HL-60/S4 treated with phorbol 12-myristate 13-acetate at 8.2 ng/mL for 4 days and 3 days (cell line): ENCODE data around the gene S100A13.

Experiments
- in situ Hi-C: fragments of 300-500 bp; cut with MboI; formaldehyde crosslinking; loops from 2 replicates; pipeline ENCODE4 v1.15.0; 2022; ENCODE audit warnings: low sequenced_read_pairs

S100A13 gene

DNA sequence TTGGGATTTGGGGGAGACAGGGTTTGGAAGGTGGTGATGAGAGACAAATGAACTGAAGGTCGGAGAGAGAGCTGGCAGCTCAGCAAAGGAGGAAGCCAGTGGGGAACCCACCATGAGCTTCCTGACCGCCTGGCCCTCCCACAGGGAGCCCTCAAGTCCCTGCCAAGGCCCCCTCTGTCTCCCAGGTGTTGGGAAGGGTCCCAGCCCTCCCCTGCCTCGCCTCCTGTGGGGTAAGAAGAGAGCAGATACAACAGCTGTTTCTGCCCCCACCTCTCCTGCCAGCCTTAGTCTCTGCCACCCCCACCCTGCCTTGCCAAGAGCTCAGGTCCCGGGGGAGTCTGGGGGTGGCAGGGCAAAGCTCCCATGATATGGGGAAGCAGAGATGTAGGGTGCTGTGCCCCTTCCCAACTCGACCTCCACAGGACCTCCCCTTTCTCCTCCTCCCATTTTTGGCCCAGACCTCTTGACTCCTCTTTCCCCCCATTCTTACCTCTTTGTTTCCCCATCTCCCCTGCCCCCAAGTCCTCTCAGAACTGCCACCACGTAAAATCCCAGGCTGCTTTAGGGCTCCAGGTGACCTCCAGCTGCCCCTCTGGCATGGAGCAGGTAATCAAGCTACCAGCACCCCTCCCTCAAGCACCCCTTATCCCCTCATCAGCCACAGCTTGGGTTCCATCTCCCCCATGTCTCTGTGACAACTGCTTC, 1.5 kb upstream of the S100A13 start:
- in situ Hi-C loops = no loop called here

DNA sequence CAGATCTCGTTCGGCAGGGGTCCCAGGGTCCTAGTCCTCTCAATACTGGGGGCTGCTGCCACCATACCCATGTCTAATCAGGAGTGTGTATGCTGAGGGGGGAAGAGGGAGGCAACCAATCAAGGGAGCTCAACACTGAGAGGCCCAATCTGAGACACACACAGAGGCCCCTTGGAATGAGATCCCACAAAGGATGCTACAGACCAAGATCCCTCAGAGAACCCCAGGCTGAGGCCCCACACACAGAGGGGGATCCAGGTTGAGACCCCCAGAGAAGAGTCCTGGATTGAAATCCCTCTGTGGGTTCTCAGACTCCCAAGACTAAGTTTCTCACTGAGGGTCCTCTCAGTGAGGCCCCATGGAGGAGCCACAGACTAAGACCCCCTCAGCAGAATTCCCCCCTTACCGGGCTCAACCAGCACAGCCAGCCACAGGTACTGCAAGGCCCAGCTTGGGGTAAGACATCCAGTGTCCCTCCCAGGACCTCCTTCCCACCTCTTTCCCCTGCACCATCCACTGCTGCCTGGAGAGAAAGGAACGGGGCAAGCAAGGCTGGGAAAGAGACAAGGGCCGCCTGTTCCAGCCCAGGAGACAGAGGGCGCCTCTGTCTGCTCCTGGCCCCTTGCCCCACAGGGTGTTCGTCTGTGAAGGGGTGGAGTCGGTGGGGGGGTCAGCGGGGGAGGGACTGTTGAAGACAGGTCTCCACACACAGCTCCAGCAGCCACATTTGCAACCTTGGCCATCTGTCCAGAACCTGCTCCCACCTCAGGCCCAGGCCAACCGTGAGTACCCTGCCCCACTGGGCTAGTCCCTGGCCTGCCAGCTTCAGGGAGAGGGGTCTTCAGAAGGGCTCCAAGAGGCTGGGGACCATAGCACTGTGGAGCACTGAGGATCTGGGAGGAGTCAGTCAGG, 666 bp upstream of the S100A13 start, which contains the start of gene S100A1:
TSS of gene S100A1 (plus strand) at position 720 of the 912 bp plus-strand sequence. CDS start 2,088 bp downstream, outside the sequence.
- in situ Hi-C loops = no loop called here

DNA sequence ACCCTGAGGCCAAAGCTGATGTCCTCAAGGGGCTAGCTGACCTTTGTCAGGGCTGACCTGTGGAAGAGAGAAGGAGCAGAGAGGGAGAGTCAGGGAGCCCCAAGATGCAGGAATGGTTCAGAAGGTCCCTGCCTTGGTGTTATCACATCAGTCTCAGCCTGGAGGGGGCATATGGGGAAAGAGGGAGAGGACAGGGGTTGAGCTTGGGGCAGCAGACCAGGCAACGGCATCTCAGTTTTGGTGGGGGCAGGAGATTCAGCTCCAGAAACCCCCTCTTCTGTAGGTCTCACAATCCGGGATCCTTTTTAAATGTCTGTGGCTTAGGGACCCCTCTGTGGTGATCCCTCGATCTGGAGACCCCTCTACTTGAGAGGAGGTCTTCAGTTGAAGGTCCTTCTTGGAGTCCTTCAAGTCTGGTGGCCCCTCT, 815 bp downstream of the S100A13 start:
- in situ Hi-C loops = no loop called here

GRCh38 chr1:153624965-153625611, 2.2 kb downstream of the S100A13 start:
- in situ Hi-C loops = no loop called here

- in situ Hi-C loops = no loop called here
Measured at GRCh38 chr1:153623101-153623500, 4.2 kb downstream of the S100A13 start.

- in situ Hi-C loops = loop anchor here (5.0 kb wide), 1 partner anchor 47 kb away; no protein-coding TSS in a partner anchor
Measured at GRCh38 chr1:153619171-153619570, 8.1 kb downstream of the S100A13 start.

DNA sequence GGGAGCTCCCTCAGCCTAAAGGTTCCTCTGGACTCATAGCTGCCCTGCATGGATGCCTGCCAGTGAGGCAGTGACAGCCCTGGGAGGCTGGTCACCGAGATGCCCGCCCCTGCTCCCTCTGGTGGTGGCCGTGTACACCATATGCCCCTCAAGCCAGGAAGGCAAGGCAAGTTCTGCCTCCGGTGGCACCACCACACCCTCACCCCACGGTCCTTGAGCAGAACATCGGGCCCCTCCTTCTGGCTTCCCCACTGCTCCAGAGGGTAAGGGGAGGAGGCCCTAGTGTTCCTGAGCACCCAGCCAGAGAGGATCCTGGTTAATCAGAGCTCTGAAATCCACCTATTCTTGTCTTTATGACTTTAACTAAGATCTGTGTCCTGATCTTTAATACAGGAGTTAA, 9.6 kb downstream of the S100A13 start:
- in situ Hi-C loops = loop anchor here (5.0 kb wide), 1 partner anchor 45 kb away; no protein-coding TSS in a partner anchor

DNA sequence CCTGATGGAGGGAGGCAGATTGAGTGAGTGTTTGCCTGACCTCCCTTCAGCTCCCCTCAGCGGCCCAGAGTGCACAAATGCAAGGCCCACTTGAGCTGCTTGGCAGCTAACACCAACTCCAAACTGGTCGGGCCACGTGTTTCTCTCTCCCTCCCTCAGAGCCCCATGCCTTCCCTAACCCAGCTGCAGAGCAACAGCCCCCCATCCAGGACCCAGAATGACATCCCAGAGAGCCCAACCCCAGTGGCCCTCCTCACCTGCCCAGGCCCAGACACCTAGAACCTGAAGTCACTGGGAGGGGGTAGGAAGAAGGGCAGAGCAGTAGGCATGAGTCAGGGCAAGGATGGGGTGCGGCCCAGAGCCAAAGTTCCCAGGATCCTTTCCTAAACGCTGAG, 10.4 kb downstream of the S100A13 start:
- in situ Hi-C loops = loop anchor here (5.0 kb wide), 1 partner anchor 45 kb away; no protein-coding TSS in a partner anchor

- in situ Hi-C loops = loop anchor here (5.0 kb wide), 1 partner anchor 44 kb away; no protein-coding TSS in a partner anchor
Measured at GRCh38 chr1:153616144-153616916, 11.0 kb downstream of the S100A13 start, which contains the start of gene S100A14. Gene S100A14, minus strand, starts transcription at chr1:153616325. Its CDS starts 467 bp downstream, at chr1:153615858.

DNA sequence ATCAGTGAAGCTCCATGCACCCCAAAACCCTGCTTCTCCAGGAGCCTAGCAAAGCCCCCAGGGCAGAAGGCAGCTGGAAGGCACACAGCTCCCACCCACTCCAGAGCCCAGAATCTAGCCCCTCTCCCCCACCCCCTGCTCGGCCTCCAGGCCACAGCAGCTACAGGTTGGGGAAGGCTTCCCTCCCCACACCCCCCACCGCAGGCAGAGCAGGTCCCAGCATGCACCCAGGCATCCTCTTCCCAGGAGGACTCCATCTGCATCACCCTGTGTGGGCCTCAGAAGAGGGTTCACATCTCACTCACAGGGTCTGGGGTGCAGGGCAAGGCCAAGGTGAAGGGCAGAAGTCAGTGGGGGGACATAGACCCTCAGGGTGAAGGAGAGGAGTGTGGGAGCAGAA, 11.9 kb downstream of the S100A13 start:
- in situ Hi-C loops = loop anchor here (5.0 kb wide), 1 partner anchor 43 kb away; no protein-coding TSS in a partner anchor

DNA sequence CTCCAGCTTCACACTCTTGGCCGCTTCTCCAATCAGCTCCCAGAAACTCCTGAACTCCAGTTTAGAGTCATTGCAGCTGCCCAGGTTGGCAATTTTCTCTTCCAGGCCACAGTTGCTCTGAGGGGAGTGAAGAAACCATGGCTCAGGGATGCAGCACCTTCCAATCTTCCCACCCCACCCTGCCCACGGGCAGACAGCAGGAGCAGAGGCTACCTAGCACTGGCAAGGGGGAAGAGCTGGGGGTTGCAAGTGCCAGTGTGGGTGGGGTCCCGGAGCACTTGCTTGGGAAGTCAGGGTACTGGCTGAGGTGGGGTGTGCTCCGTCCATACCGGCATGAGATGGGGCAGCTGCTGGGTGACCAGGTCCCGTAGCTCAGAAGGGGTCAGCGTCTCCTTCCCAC, 12.4 kb downstream of the S100A13 start:
- in situ Hi-C loops = loop anchor here (5.0 kb wide), 1 partner anchor 43 kb away; no protein-coding TSS in a partner anchor

DNA sequence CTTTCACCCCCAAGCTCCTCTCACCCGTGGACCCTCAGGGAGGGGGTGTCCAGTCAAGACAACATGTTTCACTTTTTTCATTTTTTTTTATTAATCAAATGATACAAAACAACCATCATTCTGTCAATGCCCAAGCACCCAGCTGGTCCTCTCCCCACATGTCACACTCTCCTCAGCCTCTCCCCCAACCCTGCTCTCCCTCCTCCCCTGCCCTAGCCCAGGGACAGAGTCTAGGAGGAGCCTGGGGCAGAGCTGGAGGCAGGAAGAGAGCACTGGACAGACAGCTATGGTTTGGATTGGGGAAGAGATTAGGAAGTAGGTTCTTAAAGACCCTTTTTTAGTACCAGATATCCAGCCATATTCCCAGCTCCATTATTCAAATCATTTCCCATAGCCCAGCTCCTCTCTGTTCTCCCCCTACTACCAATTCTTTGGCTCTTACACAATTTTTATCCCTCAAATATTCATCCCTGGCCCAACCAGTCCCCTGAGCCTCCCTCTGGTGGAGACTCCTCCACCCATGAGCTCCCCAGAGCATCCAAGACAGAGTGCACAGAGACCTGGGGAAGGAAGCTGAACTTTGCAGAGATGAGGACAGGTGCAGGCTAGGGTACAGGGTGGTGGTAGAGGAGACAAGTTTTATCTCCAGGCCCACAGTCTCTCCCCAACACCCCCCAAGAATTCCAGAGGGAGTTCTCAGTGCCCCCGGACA, 13.0 kb downstream of the S100A13 start:
- in situ Hi-C loops = no loop called here

- in situ Hi-C loops = no loop called here
Measured at GRCh38 chr1:153613406-153613805, 13.9 kb downstream of the S100A13 start.

GRCh38 chr1:153612755-153613331, 14.5 kb downstream of the S100A13 start, which contains the start of gene S100A16:
Gene S100A16, minus strand, starts transcription at chr1:153613137. Its CDS starts 4,986 bp downstream, at chr1:153608151.
- in situ Hi-C loops = no loop called here

- in situ Hi-C loops = no loop called here
Measured at GRCh38 chr1:153612111-153612754, 15.1 kb downstream of the S100A13 start.

GRCh38 chr1:153611356-153611755, 15.9 kb downstream of the S100A13 start:
- in situ Hi-C loops = no loop called here

GRCh38 chr1:153610811-153611301, 16.4 kb downstream of the S100A13 start:
- in situ Hi-C loops = no loop called here

DNA sequence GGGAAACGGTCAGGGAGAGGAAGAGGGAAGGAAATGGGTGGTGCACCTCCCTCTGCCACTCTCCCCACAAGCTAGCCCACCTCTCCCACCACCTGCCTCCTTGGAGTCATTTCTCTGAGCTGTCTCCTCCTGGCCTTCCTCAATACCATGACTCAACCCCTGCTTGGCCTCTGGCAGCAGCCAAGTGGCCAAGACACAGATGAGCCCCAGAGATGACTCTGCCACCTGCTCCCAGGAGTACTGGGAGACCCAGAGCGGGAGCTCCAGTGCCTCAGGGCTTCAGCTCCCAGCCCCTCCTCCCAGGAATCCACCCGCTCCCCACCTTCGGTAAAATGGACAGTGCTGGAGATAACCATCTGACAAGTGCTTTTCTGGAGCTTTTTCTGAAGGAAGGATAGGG, 17.0 kb downstream of the S100A13 start:
- in situ Hi-C loops = no loop called here
